Stomach (tissue), 4 donors: Measurements from ENCODE around the gene DNAH11.

ENCODE experiments used
- EP300 ChIP-seq: sonication (generic); formaldehyde crosslinking; IDR thresholded peaks from one replicate; pipeline ENCODE4 v1.6.1; 2017; ENCODE audit warnings: antibody characterized with exemption
- POLR2A ChIP-seq, 4 donors: fragments of 450-650 bp; IDR thresholded peaks; one replicate each; pipeline ENCODE4 v1.6.1; 2016; ENCODE audit warnings: antibody characterized with exemption in 4 of 4, control low read depth in 2 of 4, mild to moderate bottlenecking in 1 of 4, moderate library complexity in 1 of 4
- POLR2AphosphoS5 ChIP-seq, 3 donors: sonication (generic); formaldehyde crosslinking; IDR thresholded peaks; one replicate each; pipeline ENCODE4 v1.6.1; 2016; ENCODE audit warnings: antibody characterized with exemption in 3 of 3
- TF ChIP-seq, protein P1 (sequence below), 7 experiments: fragments of 450-650 bp in 4 of 7; fragments of 200-600 bp in 3 of 7; sonication (generic) in 3 of 7; IDR thresholded peaks; one replicate each; pipeline ENCODE4 v1.5.1; 2016 to 2019; ENCODE audit warnings: antibody characterized with exemption in 7 of 7, control low read depth in 2 of 7, mild to moderate bottlenecking in 1 of 7

DNA sequence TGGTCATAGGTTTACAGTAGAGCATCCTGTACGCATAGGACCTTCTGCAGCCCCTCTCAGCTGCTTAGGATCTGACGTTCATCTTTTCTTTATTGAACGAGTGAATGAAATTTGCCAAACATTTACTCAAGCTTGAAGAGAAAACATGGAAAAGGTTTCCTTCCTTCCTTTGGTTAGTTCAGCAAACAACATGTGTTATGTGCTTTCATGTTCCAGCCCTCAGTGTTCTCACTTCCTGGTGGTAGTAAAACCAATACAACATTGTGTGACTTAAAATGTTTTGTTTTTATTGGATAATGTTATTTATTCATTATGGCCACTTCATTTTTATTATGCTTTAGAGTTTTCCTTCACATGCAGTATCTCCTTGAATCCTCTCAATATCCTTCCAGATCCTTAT is 404.2 kb downstream of the DNAH11 start:
- TF ChIP-seq, protein P1, sequence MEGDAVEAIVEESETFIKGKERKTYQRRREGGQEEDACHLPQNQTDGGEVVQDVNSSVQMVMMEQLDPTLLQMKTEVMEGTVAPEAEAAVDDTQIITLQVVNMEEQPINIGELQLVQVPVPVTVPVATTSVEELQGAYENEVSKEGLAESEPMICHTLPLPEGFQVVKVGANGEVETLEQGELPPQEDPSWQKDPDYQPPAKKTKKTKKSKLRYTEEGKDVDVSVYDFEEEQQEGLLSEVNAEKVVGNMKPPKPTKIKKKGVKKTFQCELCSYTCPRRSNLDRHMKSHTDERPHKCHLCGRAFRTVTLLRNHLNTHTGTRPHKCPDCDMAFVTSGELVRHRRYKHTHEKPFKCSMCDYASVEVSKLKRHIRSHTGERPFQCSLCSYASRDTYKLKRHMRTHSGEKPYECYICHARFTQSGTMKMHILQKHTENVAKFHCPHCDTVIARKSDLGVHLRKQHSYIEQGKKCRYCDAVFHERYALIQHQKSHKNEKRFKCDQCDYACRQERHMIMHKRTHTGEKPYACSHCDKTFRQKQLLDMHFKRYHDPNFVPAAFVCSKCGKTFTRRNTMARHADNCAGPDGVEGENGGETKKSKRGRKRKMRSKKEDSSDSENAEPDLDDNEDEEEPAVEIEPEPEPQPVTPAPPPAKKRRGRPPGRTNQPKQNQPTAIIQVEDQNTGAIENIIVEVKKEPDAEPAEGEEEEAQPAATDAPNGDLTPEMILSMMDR (IDR thresholded peaks at IDR 0.05) = no peak
- TF ChIP-seq POLR2A (IDR thresholded peaks at IDR 0.05) (no peak), POLR2AphosphoS5 (IDR thresholded peaks at IDR 0.05) (peak in 1 of 3 donors; percentile 74), EP300 (no peak)
